ENCODE data around the gene CDK5RAP2. TPM values are rescaled to one million over a fixed set of nuclear protein-coding genes. Genes with fewer than 3 reads are reported as not detected.

Gene CDK5RAP2
- total RNA-seq, 1 experiment from 2014 or later, result 56.4 TPM

GRCh38 chr9:120418315-120418714, 161.7 kb downstream of the CDK5RAP2 start:
- Histone ChIP-seq H4K5ac (ENCODE audit: insufficient read length, low read depth, low read length) (no peak overlapping the region), H3K56ac (ENCODE audit: insufficient read length, low read depth, low read length) (no peak overlapping the region), H2AFZ (ENCODE audit: low read length) (no peak overlapping the region), H3K18ac (ENCODE audit: insufficient read length, low read depth, low read length) (no peak overlapping the region), H2BK120ac (ENCODE audit: low read depth, low read length, poor library complexity, severe bottlenecking) (no peak overlapping the region), H3K4me2 (ENCODE audit: insufficient read depth, insufficient read length, low read length) (no peak overlapping the region), H3K23ac (ENCODE audit: insufficient read length, low read depth, low read length) (no peak overlapping the region), H3K9me3 (ENCODE audit: control insufficient read depth, low read depth, low read length) (no peaks in the 10 kb centered on the region), H3K27me3 (ENCODE audit: insufficient read depth, low read length) (no peaks in the 10 kb centered on the region), H4K91ac (ENCODE audit: insufficient read length, low read depth, low read length) (no peak overlapping the region), H2AK5ac (ENCODE audit: insufficient read length, low read length) (no peak overlapping the region), H3K14ac (ENCODE audit: insufficient read depth, low read length) (no peak overlapping the region), H4K20me1 (ENCODE audit: control insufficient read depth, insufficient read depth, insufficient read length) (no peaks in the 10 kb centered on the region), H3K27ac (ENCODE audit: insufficient read length, low read depth, low read length) (no peak overlapping the region), H4K8ac (replicated peaks; ENCODE audit: insufficient read length, low read depth, low read length) (no peak overlapping the region), H3T11ph (ENCODE audit: low read length) (no peak overlapping the region), H3K79me2 (ENCODE audit: insufficient read depth, low read length) (no peaks in the 10 kb centered on the region), H3K23me2 (ENCODE audit: insufficient read length, low read depth, low read length, poor library complexity, severe bottlenecking) (no peaks in the 10 kb centered on the region), H3K9ac (ENCODE audit: extremely low read depth, insufficient read length, low read length) (no peak overlapping the region), H3K4me1 (ENCODE audit: insufficient read depth, low read length) (peaks cover 8% of the 10 kb centered on the region), H2BK20ac (ENCODE audit: low read depth, low read length, poor library complexity, severe bottlenecking) (no peak overlapping the region), H2BK12ac (ENCODE audit: insufficient read length, low read depth, low read length) (no peak overlapping the region), H3K79me1 (ENCODE audit: insufficient read depth, low read depth, low read length, poor library complexity, severe bottlenecking) (no peaks in the 10 kb centered on the region), H3K4ac (ENCODE audit: low read depth, low read length) (no peak overlapping the region), H2BK15ac (ENCODE audit: low read depth, low read length) (no peak overlapping the region), H2BK5ac (ENCODE audit: insufficient read length, low read length) (no peak overlapping the region)
- peaks cover 17 to 41% (median 33%) of the 10 kb centered on the region in 3 experiments for H3K36me3 Mint-ChIP-seq (ENCODE audit: insufficient read depth in 1 of 3, low read depth in 3 of 3)
- H3K27ac Mint-ChIP-seq, result 0 out of 7 replicates have a peak overlapping the region, but pooled peaks of 1 of the 3 experiments have one; percentile 20
- no peaks in the 10 kb centered on the region for H3K27me3 Mint-ChIP-seq (ENCODE audit: low read depth)
- no peaks in the 10 kb centered on the region for H3K9me3 Mint-ChIP-seq
- H3K4me3 Mint-ChIP-seq, result no peak overlapping the region
- TF ChIP-seq CTCF (conservative IDR thresholded peaks at IDR 0.05), result no peak
- peaks cover 41 to 49% of the 10 kb centered on the region in 2 experiments for H3K4me1 Mint-ChIP-seq
- no CpG with 5 or more reads among the region's 4 CpGs for WGBS (ENCODE audit: extremely low coverage, insufficient read length, low lambda C conversion rate)
- DNase-seq, result no peak

Measured in H9 (cell line).